Astrocyte (in vitro differentiated cells and primary cell): ENCODE results near the gene PTPRU. TPM values are rescaled to one million over a fixed set of nuclear protein-coding genes. Genes with fewer than 3 reads are reported as not detected.

Experiments used
- DNase-seq: peaks from one replicate; pipeline ENCODE4 v3.0.0-alpha.2; 2010; ENCODE audit warnings: low read depth
- FAIRE-seq: peaks from 2 replicates; lab custom pipeline; 2011; peaks lifted over from hg19 to GRCh38; lab: Jason Lieb, UNC
- H2AFZ ChIP-seq: 2 replicates; pipeline ENCODE4 v1.6.0; 2012; ENCODE audit warnings: low read depth, low read length, inconsistent platforms
- H3K27ac ChIP-seq: 2 replicates; pipeline ENCODE4 v1.5.1; 2011; ENCODE audit warnings: low read depth, low read length, inconsistent platforms
- H3K27me3 ChIP-seq: 2 replicates; pipeline ENCODE4 v1.6.0; 2011; ENCODE audit warnings: low read length, inconsistent platforms; ENCODE audit not compliant: insufficient read depth
- H3K36me3 ChIP-seq: 2 replicates; pipeline ENCODE4 v1.5.1; 2011; ENCODE audit warnings: low read length, inconsistent platforms; ENCODE audit not compliant: insufficient read depth
- H3K4me1 ChIP-seq: 2 replicates; pipeline ENCODE4 v1.5.1; 2011; ENCODE audit warnings: low read length, inconsistent platforms; ENCODE audit not compliant: insufficient read depth
- H3K4me2 ChIP-seq: 2 replicates; pipeline ENCODE4 v1.6.0; 2012; ENCODE audit warnings: low read length, inconsistent platforms
- H3K4me3 ChIP-seq: 2 replicates; pipeline ENCODE4 v1.5.1; 2011; ENCODE audit warnings: low read depth, mild to moderate bottlenecking, low read length, inconsistent platforms; ENCODE audit not compliant: insufficient read depth
- H3K79me2 ChIP-seq: 2 replicates; pipeline ENCODE4 v1.6.0; 2012; ENCODE audit warnings: mild to moderate bottlenecking, low read length, inconsistent platforms; ENCODE audit not compliant: insufficient read depth
- H3K9ac ChIP-seq: 2 replicates; pipeline ENCODE4 v1.6.0; 2012; ENCODE audit warnings: mild to moderate bottlenecking, low read length, inconsistent platforms
- H3K9me3 ChIP-seq: 2 replicates; pipeline ENCODE4 v1.5.1; 2012; ENCODE audit warnings: low read depth, mild to moderate bottlenecking, low read length, inconsistent platforms; ENCODE audit not compliant: insufficient read depth
- H4K20me1 ChIP-seq: 2 replicates; pipeline ENCODE4 v1.6.0; 2012; ENCODE audit warnings: low read length, inconsistent platforms; ENCODE audit not compliant: insufficient read depth
- H3K27ac Mint-ChIP-seq: one replicate; pipeline ENCODE4 v1.8.0; 2021; ENCODE audit warnings: mild to moderate bottlenecking, mixed read lengths; ENCODE audit not compliant: unreplicated experiment
- H3K27me3 Mint-ChIP-seq: one replicate; pipeline ENCODE4 v1.8.0; 2021; ENCODE audit warnings: low read depth, mixed read lengths; ENCODE audit not compliant: unreplicated experiment
- H3K36me3 Mint-ChIP-seq: one replicate; pipeline ENCODE4 v1.8.0; 2021; ENCODE audit warnings: low read depth, mixed read lengths; ENCODE audit not compliant: unreplicated experiment
- H3K4me1 Mint-ChIP-seq: one replicate; pipeline ENCODE4 v1.8.0; 2021; ENCODE audit warnings: low read depth, mixed read lengths; ENCODE audit not compliant: unreplicated experiment
- H3K4me3 Mint-ChIP-seq: one replicate; pipeline ENCODE4 v1.8.0; 2021; ENCODE audit warnings: mild to moderate bottlenecking, moderate library complexity, mixed read lengths; ENCODE audit not compliant: unreplicated experiment
- H3K9me3 Mint-ChIP-seq: one replicate; pipeline ENCODE4 v1.8.0; 2021; ENCODE audit warnings: mild to moderate bottlenecking, mixed read lengths; ENCODE audit not compliant: unreplicated experiment
- EZH2 ChIP-seq: IDR thresholded peaks from 2 replicates; pipeline ENCODE4 v1.6.1; 2012; ENCODE audit warnings: mild to moderate bottlenecking, low read length, inconsistent platforms; ENCODE audit not compliant: insufficient read depth
- total RNA-seq: library from RNA; stranded (reverse); gene quantifications from 2 replicates; pipeline ENCODE4 v1.2.1, GENCODE V29; 2021
- TF ChIP-seq, protein P1 (sequence below): IDR thresholded peaks from 2 replicates; pipeline ENCODE4 v1.5.1; 2011; ENCODE audit warnings: low read depth, mild to moderate bottlenecking, inconsistent platforms, low read length, moderate library complexity; ENCODE audit not compliant: insufficient read depth

The PTPRU gene
- total RNA-seq, 1 donor from 2014 or later: 36.6 TPM

DNA sequence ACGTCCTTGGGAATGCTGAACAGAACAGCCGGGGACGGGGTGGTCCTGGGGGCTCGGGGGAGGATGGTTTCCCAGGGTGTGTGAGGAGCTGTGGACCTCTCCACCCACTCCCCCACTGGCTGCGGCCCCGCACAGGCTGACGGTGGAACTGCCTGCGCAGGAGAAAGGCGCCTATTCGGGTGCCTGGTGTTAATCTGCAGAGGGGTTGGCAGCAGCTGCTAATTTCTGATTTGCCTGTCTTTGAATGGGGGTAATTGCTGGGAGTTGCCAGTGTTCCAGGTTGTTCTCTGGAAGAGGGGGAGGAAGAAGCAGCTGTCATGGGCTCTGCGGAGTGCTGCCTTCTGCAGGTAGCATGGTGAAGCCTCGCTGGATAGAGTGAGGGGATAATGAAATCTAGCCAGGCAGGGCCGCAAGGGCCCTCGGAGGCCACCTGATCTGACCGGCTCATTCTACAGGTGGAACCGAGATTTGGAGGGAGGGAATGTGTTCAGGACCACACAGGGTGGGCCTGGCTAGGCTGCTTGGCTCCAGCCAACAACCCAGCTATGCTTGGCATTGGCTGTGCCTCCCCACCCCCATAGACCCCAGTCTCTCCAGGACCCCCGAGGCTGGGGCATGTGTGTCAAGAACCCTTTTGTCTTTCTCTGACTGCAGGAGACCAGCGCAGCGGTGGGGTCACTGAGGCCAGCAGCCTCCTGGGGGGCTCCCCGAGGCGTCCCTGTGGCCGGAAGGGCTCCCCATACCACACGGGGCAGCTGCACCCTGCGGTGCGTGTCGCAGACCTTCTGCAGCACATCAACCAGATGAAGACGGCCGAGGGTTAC, 67.1 kb downstream of the PTPRU start:
- no peaks in the 10 kb centered on the region for H3K4me1 Mint-ChIP-seq
- H4K20me1 ChIP-seq: no peaks in the 10 kb centered on the region
- no peaks in the 10 kb centered on the region for H3K27me3 Mint-ChIP-seq
- peaks cover 3% of the 10 kb centered on the region for H3K9me3 Mint-ChIP-seq
- H3K4me3 ChIP-seq: no peak overlapping the region
- H3K9me3 ChIP-seq: no peaks in the 10 kb centered on the region
- no peak overlapping the region for H2AFZ ChIP-seq
- no peak overlapping the region for H3K4me2 ChIP-seq
- no peak overlapping the region for H3K27ac ChIP-seq
- FAIRE-seq: no peak
- TF ChIP-seq, protein P1, sequence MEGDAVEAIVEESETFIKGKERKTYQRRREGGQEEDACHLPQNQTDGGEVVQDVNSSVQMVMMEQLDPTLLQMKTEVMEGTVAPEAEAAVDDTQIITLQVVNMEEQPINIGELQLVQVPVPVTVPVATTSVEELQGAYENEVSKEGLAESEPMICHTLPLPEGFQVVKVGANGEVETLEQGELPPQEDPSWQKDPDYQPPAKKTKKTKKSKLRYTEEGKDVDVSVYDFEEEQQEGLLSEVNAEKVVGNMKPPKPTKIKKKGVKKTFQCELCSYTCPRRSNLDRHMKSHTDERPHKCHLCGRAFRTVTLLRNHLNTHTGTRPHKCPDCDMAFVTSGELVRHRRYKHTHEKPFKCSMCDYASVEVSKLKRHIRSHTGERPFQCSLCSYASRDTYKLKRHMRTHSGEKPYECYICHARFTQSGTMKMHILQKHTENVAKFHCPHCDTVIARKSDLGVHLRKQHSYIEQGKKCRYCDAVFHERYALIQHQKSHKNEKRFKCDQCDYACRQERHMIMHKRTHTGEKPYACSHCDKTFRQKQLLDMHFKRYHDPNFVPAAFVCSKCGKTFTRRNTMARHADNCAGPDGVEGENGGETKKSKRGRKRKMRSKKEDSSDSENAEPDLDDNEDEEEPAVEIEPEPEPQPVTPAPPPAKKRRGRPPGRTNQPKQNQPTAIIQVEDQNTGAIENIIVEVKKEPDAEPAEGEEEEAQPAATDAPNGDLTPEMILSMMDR: no peak
- no peak for TF ChIP-seq EZH2
- no peak overlapping the region for H3K27ac Mint-ChIP-seq
- no peak for DNase-seq
- H3K36me3 Mint-ChIP-seq: peaks cover 25% of the 10 kb centered on the region
- no peaks in the 10 kb centered on the region for H3K79me2 ChIP-seq
- H3K4me1 ChIP-seq: no peaks in the 10 kb centered on the region
- no peak overlapping the region for H3K4me3 Mint-ChIP-seq
- peaks cover 4% of the 10 kb centered on the region for H3K36me3 ChIP-seq
- no peak overlapping the region for H3K9ac ChIP-seq
- no peaks in the 10 kb centered on the region for H3K27me3 ChIP-seq

DNA sequence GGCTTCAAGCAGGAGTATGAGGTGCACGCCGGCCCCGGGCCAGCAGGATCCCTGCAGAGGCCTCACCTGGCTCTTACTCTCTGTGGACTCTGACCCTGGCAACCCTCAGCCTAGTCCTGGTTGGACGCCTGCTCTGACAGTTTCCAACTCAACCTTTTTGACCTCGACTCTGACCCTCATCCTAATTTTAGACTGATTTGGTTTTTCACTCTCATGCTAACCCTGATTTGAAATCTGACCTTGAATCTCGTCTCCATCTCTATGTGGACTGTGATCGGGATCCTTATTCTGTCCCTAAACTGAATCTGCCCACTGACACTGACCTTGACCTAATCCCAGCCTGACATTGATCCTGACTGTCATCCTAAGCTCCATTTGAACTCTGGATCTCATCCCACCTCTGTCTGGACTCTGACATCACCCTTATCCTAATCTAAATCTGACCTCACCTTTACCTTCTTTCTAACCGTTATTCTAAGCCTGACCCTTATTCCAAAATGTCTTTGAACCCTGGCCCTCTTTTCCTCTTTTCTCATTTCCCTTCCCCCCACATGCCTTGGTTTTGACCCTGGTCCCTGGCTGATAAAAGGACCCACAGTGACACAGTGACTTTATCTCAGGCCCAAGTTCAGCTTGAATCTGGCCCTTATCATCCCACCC, 67.8 kb downstream of the PTPRU start:
- Histone ChIP-seq H3K27me3 (no peaks in the 10 kb centered on the region), H3K4me2 (no peak overlapping the region), H3K27ac (no peak overlapping the region), H2AFZ (no peak overlapping the region), H3K79me2 (no peaks in the 10 kb centered on the region), H3K4me3 (no peak overlapping the region), H4K20me1 (no peaks in the 10 kb centered on the region), H3K9ac (no peak overlapping the region), H3K36me3 (peaks cover 4% of the 10 kb centered on the region), H3K9me3 (no peaks in the 10 kb centered on the region), H3K4me1 (no peaks in the 10 kb centered on the region)
- peaks cover 1% of the 10 kb centered on the region for H3K27me3 Mint-ChIP-seq
- no peak overlapping the region for H3K27ac Mint-ChIP-seq
- H3K9me3 Mint-ChIP-seq: peaks cover 3% of the 10 kb centered on the region
- no peak for DNase-seq
- TF ChIP-seq EZH2: no peak
- TF ChIP-seq, protein P1: no peak
- no peak overlapping the region for H3K4me3 Mint-ChIP-seq
- FAIRE-seq: no peak
- peaks cover 2% of the 10 kb centered on the region for H3K4me1 Mint-ChIP-seq
- peaks cover 22% of the 10 kb centered on the region for H3K36me3 Mint-ChIP-seq
